GM18907 (cell line): ENCODE measurements around the gene RTP5.
"Not testable (repeated sequence)": the region's sequence is repeated elsewhere in the genome, so short reads cannot be mapped to it uniquely, and the experiment has no call there.

Source experiments
- ATAC-seq: cut with Tn5 transposase; IDR thresholded peaks from one replicate; pipeline ENCODE4 v1.9.1; 2021; ENCODE audit warnings: mild to moderate bottlenecking, moderate library complexity; ENCODE audit not compliant: unreplicated experiment

RTP5 gene

DNA sequence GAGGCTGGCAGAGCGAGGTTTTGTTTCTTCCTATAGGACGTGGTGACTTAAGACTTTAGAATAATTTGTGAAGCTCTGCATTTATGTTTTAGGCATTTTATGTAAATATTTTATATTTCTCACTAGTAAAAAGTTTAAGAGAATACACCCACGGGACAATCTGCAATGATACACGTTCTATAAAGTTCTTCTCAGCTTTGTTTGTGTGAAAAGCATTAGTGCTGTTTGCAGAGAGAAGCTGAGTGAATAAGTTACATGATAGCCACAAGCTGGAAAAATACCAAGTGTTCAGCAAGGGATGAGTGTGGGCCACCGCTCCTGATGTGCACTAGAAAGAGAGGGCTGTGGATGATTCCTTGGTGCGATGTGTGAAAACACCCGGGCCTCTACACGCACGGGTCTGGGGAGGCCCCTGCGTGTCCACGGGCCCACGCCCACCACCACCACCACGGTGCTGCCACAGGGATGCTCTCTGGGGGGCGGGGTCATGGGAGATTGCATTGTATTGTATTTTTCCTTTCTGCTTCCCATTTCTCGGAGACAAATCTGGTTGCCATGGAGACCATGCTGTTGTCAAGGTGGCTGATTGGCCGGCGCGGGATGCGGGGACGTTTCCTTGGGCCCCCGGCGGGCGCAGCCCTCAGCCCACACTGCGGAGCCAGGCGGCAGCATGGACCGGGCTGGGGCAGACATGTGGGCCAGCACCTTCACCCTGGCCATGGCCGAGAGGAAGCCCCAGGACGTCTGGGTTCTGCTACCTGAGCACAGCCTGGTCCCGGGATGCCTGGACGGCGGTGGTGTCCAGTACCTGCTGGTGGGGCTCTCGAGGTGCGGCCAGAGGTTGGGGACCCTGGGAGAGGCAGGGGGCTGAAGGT lies at the start of gene RTP5:
TSS of gene RTP5 (plus strand) at position 643 of the 875 bp plus-strand sequence. CDS start at position 671, 28 bp downstream.
- no peak for ATAC-seq

DNA sequence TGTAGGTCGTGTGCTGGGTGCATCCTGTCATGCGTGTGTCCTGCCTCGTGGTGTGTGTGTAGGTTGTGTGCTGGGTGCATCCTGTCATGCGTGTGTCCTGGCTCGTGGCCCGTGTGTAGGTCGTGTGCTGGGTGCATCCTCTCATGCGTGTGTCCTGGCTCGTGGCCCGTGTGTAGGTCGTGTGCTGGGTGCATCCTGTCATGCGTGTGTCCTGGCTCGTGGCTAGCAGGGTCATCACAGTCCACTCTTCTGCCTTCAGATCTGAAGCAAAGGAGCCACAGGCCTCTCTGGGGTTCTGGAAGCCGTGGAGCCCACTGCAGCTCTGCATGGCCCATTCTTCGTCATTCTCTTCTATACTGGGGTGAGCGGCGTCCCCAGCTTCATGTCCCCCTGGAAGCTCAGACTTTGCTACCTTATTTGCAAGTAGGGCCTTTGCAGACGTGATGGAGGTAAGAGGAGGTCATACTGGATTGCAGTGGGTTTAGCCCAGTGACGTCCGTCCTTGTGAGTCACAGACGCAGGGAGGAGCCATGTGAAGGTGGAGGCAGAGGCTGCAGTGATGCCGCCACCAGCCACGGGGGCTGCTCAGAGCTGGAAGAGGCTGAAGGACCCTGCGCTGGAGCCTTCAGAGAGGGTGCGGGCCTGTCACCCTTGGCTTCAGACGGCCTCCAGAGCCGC lies 49.4 kb upstream of the RTP5 start:
- not testable (repeated sequence) for ATAC-seq

DNA sequence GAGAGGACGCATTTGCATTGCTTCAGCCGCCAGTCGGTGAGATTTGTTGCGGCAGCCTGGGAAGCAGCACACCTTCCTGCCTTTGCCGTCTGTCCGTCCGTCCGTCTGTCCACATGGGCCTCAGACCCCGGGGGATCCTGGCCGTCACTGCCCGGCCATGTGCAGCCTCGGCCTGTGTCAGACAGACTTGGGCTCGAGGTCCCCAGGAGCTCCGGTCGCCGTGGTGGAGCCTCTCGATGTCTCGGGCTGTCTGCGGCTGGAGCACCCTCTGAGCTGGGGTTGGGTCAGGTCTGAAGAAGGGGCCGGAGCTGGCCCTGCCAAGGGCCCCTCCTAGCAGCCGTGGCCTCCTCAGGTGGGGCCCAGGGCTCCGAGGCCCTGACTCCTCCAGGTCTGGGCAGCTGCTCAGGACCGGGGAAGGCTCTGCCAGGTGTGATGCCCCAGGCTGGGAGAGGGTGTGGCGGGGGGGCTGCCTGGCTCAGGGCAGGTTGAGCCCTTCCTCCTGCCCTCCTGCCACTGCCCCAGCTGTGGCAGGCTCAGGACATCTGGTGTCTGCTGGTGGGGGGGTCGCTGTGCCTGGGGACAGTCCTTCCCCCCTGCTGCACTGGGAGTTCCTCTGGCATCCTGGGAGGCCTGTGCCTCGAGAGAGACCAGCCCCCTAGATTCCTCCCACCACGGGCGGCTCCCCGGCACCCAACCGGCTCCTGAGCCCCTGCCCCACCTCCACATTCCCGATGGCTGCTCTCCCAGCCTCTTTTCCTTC lies 48.7 kb upstream of the RTP5 start:
- no peak for ATAC-seq

DNA sequence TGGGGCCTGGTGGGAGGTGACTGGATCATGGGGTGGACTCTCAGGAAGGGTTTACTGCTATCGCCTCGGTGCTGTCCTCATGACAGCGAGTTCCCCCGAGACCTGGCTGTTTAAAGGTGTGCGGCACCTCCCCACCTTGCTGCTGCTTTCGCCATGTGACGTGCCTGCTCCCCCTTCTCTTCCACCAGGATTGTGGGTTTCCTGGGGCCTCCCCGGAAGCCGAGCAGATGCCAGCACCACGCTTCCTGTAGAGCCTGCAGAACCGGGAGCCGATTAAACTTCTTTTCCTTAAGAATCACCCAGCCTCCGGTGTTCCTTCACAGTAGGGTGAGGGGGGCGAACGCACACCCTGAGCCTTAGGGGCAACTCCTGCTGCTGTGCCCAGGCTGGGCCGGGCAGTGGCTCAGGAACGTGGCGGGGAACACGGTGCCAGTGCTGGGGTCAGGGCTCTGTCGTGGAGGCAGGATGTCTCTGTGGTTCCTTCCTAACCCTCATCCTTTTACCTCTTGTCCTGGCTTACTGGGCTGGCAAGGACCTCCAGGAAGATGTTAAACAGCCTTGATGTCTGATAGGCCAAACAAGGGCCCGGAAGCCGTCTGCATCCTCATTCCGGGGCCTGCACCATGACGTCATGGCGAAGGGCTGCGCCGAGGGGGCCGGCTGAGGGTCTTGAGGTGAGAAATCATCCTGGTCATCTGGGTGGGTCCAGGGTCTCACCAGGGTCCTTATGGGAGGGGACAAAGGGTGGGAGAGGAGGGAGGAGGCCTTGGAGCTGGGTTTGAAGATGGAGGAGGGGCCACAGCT lies 47.9 kb upstream of the RTP5 start:
- no peak for ATAC-seq

DNA sequence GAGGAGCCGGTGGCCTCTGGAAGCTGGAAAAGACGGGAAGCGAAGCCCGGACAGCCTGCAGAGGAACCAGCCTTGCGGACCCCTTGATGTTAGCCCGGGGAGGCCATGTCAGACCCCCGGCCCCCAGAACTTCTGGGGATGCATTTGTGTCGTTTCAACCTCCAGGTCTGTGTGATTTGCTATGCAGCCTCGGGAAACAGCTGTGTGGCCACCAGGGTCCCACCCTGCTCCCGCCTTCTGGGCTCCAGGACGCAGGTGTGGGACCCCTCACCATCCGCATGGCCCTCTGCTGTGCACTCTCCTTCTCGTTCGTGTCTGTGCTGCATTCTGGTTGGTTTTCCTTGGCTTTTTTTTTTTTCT lies 47.3 kb upstream of the RTP5 start:
- ATAC-seq: no peak

DNA sequence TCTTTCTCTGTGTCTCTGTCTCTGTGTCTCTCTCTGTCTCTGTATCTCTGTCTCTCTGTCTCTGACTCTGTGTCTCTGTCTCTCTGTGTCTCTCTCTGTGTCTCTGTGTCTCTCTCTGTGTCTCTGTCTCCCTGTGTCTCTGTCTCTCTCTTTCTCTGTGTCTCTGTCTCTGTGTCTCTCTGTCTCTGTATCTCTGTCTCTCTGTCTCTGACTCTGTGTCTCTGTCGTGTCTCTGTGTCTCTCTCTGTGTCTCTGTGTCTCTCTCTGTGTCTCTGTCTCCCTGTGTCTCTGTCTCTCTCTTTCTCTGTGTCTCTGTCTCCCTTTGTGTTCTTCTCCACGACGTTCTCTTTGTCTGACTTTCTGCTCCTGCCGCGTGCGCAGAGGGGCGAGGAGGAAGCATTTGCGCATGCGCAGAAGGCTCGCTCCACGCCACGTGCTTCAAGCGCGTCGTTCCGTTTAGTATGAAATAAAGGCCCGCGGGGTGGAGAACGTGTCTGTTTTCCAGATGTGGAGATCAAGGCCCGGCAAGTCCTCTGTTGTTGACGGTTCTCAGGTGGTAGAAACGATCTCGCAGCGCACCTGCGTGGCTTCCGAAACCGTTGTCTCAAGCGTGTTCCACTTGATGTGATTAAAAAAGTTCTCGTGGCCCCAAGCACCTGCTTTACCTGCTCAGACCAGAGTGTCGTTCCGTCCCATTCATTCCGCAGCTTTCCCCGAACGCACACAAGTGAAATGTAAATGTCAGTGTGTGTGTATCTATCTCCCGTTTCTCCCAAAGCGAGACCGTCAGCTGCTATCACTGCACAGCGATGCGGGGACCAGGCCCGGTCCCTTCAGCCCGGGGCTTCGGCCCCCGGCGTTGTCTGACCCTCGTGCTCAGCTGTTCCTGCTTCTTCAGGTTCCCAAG lies 45.7 kb upstream of the RTP5 start:
- ATAC-seq: not testable (repeated sequence)

DNA sequence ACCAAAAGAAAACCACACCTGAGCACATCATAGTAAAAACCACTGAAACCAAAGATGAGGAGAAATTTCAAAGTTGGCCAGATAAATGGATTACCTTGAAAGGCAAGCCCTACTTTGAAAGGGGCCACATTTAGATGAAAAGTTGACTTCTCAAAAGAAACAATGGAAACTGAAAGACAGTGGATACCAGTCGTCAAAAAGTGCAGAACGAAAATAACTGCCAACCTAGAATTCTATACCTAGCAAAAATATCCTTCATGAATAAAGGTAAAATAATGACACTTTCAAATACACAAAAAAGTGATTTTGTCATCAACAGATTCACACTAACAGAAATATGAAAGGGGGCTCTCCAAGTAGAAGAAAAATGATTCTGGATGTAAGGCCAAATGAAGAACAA lies 42.1 kb upstream of the RTP5 start:
- ATAC-seq: no peak

DNA sequence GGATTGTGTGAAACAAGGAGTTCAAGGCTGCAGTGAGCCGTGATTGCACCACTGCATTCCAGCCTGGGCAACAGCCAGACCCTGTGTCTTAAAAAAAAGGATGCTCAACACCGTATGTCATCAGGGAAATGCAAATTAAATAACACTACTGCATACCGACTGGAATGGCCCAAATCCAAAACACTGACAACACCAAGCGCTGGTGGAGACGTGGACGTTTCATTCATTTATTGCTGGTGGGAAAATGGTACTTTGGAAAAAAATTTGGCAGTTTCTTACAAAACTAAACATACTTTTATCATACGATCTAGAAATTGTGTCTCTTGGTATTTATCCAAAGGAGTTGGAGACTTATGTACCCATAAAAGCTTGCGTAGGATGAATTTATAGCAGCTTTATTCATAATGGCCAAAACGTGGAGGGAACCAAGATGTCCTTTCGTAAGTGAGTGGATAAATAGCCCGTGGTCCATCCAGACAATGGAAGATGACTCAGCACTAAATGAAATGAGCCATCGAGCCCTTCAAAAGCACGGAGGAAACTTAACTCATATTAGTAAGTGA lies 36.3 kb upstream of the RTP5 start:
- no peak for ATAC-seq

DNA sequence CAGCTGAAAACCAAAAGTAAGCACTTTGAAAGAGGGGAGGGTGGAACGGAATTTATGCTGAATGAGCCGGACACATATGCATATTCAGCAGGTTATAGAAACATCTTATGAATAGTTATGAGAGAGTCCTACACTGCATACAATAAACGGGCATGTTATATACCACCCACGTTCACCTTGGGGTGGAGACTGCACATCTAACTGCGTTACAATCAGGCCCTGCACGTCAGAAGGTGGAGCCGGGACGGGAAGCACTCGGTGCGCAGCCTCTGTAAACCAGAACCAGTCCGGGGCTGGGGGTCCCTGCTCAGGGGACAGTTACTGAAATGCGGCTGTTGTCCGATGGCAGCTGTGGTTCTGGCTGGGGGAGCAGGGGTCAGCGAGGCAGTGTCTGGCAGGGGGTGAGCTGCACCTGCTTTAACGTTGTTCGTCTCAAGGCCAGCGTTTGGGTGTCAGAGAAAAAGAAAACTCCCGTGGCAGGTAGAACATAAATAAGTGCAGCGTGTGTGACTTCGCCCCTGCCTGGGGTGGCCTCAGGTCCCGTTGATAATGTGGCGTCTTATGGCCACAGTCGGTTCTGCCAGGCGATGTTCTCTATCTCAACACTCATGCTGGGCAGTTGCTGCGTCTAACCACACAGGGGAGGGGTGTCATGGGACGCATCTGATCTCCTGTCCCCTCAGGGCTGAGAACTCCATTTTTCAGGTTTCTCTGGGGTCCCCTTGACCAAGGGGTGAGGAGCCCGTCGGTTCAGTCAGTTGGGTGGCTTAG lies 35.6 kb upstream of the RTP5 start:
- not testable (repeated sequence) for ATAC-seq

DNA sequence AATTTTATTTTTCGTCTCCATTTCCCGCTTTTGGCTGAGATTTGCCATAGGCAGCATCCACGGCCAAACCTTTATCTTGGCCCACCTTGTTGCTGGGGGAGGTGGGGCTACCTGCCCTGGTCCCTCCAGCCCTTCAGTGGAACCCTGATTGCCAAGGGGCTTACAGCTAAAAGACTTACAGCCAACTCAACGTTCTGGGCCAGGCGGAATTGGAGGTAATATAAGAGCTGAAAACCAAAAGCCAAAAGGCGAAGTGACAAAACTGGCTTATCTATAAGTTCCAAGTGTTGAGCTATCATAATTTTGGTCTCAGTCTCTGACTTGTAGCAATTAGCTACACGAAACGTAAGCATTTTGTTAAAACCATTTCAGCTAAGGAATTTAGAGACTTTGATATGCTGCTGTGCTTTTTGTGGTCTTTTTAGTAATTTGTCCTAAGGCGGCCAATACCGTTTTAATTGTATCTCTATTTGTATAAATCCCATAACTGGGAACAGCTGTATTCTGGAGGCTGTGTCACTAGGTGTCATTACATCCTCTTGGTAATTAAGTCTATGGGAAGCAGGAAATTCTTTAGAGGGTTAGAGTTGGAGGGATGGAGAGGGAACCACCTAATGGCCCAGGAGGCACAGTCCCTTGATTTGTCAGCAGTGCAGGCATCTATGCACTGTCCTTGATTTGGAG lies 34.9 kb upstream of the RTP5 start:
- no peak for ATAC-seq

DNA sequence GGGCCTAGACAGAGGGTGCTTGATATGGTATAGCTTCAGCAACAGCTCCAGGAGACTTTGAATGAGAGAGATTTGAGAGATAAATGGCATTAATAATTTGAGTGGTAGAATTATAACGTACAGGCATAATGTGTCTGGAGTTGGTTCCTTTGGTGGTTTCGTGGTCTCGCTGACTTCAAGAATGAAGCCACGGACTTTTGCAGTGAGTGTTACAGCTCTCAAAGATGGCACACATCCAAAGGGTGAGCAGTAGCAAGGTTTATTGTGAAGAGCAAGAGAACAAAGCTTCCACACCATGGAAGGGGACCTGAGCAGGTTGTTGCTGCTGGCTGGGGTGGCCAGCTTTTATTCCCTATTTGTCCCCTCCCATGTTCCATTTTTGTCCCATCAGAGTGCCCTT lies 33.9 kb upstream of the RTP5 start:
- ATAC-seq: no peak

DNA sequence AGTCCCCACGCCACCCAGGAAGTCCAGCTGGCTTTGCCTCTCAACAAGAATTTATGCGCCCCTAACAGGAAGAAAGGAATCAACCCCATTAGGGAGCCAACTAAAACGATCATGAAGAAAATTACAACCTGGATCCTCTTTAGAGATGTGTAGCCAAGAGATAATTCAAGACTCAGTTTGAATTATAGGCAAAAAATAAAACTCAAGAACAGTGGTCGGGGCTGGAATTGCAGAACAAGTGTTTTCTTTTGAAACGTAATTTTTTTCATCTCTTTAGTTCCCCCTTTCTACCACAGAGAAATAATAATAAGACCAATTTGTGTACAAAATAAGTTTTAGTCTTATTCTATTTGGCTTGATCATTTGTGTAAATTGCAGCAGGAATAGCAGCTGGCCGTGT lies 33.2 kb upstream of the RTP5 start:
- no peak for ATAC-seq

DNA sequence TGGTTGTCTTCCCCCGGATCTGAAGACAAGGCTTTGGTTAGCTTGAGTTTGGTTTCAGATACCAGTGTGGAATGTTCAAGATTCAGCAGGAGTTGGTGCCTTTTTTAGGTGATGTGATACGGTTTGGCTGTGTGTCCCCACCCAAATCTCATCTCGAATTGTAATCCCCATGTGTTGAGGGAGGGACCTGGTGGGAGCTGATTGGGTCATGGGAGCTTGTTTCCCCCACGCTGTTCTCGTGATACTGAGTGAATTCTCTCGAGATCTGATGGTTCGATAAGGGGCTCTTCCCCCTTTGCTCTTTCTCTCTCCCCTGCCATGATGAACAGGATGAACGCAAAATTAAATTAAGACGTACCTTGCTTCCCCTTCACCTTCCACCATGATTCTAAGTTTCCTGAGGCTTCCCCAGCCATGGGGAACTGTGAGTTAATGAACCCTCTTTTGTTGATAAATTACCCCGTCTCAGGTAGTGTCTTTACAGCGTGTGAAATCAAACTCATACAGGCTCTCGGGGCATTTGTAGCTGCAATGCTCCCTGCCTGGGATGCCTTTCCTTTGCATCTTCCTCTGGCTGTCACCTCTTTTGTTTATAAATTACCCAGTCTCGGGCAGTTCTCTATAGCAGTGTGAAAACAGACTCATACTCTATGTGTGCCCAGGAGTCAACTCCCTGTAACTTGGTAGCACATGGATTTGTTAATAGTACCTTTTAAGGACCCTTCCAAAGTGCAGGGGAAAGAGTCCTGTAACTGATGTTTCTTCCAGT lies 32.1 kb upstream of the RTP5 start:
- ATAC-seq: no peak

DNA sequence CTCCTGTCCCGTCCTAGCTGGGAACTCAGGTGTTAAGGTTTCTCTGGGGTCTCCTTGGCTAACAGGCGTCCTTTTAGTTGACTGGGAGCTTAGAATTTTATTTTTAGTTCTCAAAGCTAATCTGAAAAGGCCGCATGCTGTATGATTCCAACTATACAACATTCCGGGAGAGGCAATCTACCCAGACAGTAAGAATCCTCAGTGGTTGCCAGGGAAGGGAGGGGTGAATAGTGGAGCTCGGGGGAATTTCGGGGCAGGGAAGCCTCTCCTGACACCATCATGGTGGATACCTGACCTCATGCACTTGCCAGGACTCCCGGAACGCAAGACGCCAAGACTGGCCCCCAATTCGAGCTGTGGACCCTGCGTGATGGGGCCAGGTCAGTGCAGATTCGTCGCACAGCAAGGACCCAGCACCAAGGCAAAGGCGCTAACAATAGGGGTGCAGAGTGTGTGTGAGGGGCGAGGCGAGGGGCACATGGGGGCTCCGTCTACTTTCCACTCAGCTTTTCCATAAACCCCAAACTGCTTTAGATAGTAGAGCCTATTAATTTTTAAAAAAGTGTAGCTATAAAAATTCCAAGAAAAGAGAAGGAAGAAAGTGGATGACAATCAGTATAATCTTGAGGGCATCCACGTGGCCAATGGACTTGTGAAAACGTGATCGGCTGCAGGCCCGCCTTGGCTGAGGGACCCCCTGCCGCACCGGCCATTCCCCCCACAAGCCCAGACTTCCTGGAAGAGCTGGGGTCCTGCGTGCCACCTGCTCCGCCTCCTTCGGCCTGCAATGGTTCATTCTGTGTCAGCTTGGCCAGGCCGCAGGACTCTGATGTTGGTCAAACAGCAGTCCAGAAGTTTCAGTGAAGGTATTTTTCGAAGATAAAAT lies 28.1 kb upstream of the RTP5 start:
- ATAC-seq: no peak

DNA sequence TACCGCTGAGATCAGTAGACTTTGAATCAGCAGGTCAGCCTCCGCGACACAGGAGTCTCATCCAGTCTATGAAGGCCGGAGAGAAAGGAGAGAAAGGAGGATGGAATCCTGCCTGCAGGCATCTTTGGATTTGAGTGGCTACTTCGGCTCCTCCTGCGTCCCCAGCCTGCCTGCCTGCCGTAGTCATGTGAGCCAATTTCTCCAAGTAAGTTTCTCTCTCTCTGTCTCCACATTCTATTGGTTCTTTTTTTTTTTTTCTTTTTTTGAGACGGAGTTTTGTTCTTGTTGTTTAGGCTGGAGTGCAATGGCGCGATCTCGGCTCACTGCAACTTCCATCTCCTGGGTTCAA lies 27.5 kb upstream of the RTP5 start:
- no peak for ATAC-seq

DNA sequence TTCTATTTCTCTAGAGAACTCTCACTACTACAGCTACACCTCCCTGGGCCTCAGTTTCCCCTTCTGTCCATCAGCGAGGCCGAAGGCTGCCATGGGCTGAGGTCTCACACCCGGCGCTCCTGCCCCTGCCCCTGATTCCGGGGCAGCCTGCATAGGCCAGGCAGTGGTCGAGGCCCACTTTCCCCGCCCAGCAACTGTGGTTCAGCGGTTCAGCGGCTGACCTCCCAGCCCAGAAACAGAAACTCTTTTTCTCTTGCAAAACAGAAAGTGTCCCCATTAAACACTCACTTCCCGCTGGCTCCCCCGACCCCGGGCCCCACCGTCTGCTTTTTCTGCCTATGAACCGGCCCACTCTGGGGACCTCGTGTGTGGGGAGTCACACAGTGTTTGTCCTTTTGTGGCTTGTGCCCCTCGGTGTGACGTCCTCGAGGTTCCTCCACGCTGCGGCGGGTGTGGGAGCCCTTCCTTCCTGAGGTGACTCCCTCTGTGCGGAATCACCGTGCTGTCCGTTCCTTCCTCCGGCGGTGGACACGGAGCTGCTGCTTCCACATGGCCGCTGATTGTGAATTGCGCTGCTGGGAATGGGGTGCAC lies 26.8 kb upstream of the RTP5 start:
- ATAC-seq: no peak
